Lung (tissue), 12 donors: ENCODE results near the gene COA7. TPM values are rescaled to one million over a fixed set of nuclear protein-coding genes. Genes with fewer than 3 reads are reported as not detected.
"Not testable (repeated sequence)": the region's sequence is repeated elsewhere in the genome, so short reads cannot be mapped to it uniquely, and the experiment has no call there.

Source experiments
- ATAC-seq: fragments of 200-7000 bp; cut with Tn5 transposase; one replicate; pipeline ENCODE4 v1.9.1; 2020; ENCODE audit warnings: moderate number of reproducible peaks; ENCODE audit not compliant: insufficient read depth, low FRiP score
- DNase-seq, 3 donors: peaks; one replicate each; pipeline ENCODE4 v3.0.0-alpha.2; 2013 to 2017
- H3K27ac ChIP-seq, 2 donors: one replicate each; pipeline ENCODE4 v1.5.1; 2013; ENCODE audit warnings: mild to moderate bottlenecking in 2 of 2, moderate library complexity in 2 of 2, control low read depth in 1 of 2, inconsistent platforms in 1 of 2, low read depth in 1 of 2, low read length in 1 of 2
- H3K27me3 ChIP-seq, 3 donors: one replicate each; pipeline ENCODE4 v1.5.1; 2013; ENCODE audit warnings: low read length in 2 of 3; ENCODE audit not compliant: control insufficient read depth in 3 of 3, insufficient read depth in 3 of 3
- H3K36me3 ChIP-seq, 4 donors: one replicate each; pipeline ENCODE4 v1.5.1; 2013; ENCODE audit warnings: low read length in 4 of 4, mild to moderate bottlenecking in 1 of 4, moderate library complexity in 1 of 4; ENCODE audit not compliant: control insufficient read depth in 4 of 4, insufficient read depth in 4 of 4
- H3K4me1 ChIP-seq, 5 donors: one replicate each; pipeline ENCODE4 v1.5.1; 2013; ENCODE audit warnings: low read length in 5 of 5, mild to moderate bottlenecking in 2 of 5, moderate library complexity in 1 of 5; ENCODE audit not compliant: control insufficient read depth in 5 of 5, insufficient read depth in 5 of 5
- H3K4me3 ChIP-seq: one replicate; pipeline ENCODE4 v1.5.1; 2013; ENCODE audit warnings: mild to moderate bottlenecking, control low read depth, moderate library complexity
- H3K9ac ChIP-seq, 2 donors: one replicate each; pipeline ENCODE4 v1.5.1; 2013; ENCODE audit warnings: low read length in 2 of 2, control low read depth in 1 of 2; ENCODE audit not compliant: insufficient read depth in 1 of 2
- H3K9me3 ChIP-seq, 4 donors: one replicate each; pipeline ENCODE4 v1.5.1; 2013; ENCODE audit warnings: low read length in 3 of 4, mild to moderate bottlenecking in 1 of 4, moderate library complexity in 1 of 4; ENCODE audit not compliant: control insufficient read depth in 4 of 4, insufficient read depth in 3 of 4
- CTCF ChIP-seq: IDR thresholded peaks from 2 replicates; pipeline ENCODE4 v1.5.1; 2012; ENCODE audit warnings: mild to moderate bottlenecking; ENCODE audit errors: control extremely low read depth, extremely low read depth
- WGBS, 2 donors: extraction: QIAGEN DNeasy Blood & Tissue Kit; methylation state at CpG; one replicate each; pipeline ENCODE4 v1.1.7; 2013; 5-methylcytosine and 5-hydroxymethylcytosine counted together
- polyA plus RNA-seq, 2 donors: library from polyadenylated mRNA; stranded (reverse); fragments of 200-250 nt; gene quantifications; one replicate each; pipeline ENCODE4 v1.2.1, GENCODE V29; 2013
- total RNA-seq, 2 donors: library from RNA; depleted of rRNA in 1 of 2; stranded (reverse); fragments of >200 nt in 1 of 2; gene quantifications; one replicate each; pipeline ENCODE4 v1.2.1, GENCODE V29; 2014 to 2021
- donor health status: control.
- donor health status: control.
- donor health status: Bipolar disorder and iron deficiency.
- donor health status: healthy.
- donor health status: DM: yes; HTN: yes; CAD: no.

The COA7 gene
- total and polyA plus RNA-seq, 4 donors = 4.8 to 20.4 (median 8.5) TPM

- Histone ChIP-seq H3K4me1 (peaks cover 0 to 6% (median 3%) of the 10 kb centered on the region in 5 donors), H3K27me3 (no peaks in the 10 kb centered on the region), H3K4me3 (peak overlapping the region; percentile 54), H3K9me3 (no peaks in the 10 kb centered on the region), H3K36me3 (no peaks in the 10 kb centered on the region), H3K9ac (peak overlapping the region; percentile 29 to 80), H3K27ac (peak overlapping the region; percentile 90 to 94)
- DNase-seq = peak; percentile 90 to 92 (median 91)
- peak; percentile 86 for ATAC-seq
- TF ChIP-seq CTCF = no peak
- WGBS, 2 donors = 5% methylated on average over 35 of the region's 35 CpGs
These were observed 5.0 kb upstream of the COA7 start for GRCh38 chr1:52702886-52703787.

DNA sequence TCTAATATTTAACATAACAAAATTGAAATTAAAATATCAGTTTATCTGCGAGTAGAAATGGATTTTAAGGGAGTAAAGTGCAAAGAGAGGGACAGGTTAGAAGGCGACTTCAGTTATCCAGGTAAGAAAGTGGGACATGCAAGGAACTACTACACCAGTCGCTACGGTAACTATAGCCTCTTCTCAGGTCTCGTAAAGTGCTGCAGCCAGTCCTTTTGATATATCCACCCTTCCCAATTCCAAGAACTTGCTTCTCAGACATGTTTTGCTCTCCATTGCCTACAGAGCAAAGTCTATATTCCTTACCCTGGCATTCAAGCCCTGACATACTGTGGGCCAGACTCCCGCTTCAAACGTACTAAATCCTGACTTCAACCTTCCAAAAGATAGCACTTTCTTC, 2.5 kb downstream of the COA7 start:
- Histone ChIP-seq H3K36me3 (peaks cover 8 to 12% (median 10%) of the 10 kb centered on the region in 4 donors), H3K9me3 (no peaks in the 10 kb centered on the region), H3K4me1 (peaks cover 0 to 4% (median 2%) of the 10 kb centered on the region in 5 donors), H3K27me3 (no peaks in the 10 kb centered on the region), H3K27ac (no peak overlapping the region), H3K9ac (no peak overlapping the region), H3K4me3 (no peak overlapping the region)
- ATAC-seq (no peak), DNase-seq (no peak)
- TF ChIP-seq CTCF = no peak
- WGBS, 2 donors = 97 to 98% methylated on average over 7 of the region's 7 CpGs

- 100% methylated on average over 1 of the region's 1 CpG for WGBS, 2 donors
- Histone ChIP-seq H3K36me3 (peaks cover 8 to 17% (median 10%) of the 10 kb centered on the region in 4 donors), H3K27ac (no peak overlapping the region), H3K4me1 (peaks cover 0 to 4% (median 0%) of the 10 kb centered on the region in 5 donors), H3K4me3 (no peak overlapping the region), H3K9me3 (no peaks in the 10 kb centered on the region), H3K27me3 (no peaks in the 10 kb centered on the region), H3K9ac (no peak overlapping the region)
- DNase-seq = no peak
- no peak for ATAC-seq
- TF ChIP-seq CTCF = no peak
These were observed 4.3 kb downstream of the COA7 start for GRCh38 chr1:52693843-52694242.

DNA sequence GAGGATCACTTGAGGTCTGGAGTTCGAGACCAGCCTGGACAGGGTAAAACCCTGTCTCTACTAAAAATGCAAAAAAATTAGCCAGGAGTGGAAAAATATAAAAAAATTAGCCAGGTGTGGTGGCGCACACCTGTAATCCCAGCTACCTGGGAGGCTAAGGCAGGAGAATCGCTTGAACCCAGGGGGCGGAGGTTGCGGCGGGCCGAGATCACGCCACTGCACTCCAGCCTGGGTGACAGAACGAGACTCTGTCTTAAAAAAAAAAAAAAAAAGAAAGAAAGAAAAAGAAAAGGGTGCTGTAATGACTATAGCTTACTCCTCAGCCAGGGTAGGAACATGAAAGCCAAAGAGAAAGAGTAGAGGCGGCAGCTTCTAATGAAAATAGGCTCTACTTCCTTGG, 4.8 kb downstream of the COA7 start:
- H3K4me3 ChIP-seq, DNase-seq, ATAC-seq, H3K27ac ChIP-seq, H3K27me3 ChIP-seq, H3K9me3 ChIP-seq, H3K4me1 ChIP-seq, H3K9ac ChIP-seq: not testable (repeated sequence)
- peaks cover 8 to 20% (median 11%) of the 10 kb centered on the region in 4 donors for H3K36me3 ChIP-seq
- 93 to 98% methylated on average over 7 to 10 of the region's 10 CpGs for WGBS, 2 donors
